Measurements from ENCODE around the gene CLEC16A. TPM values are rescaled to one million over a fixed set of nuclear protein-coding genes. Genes with fewer than 3 reads are reported as not detected.

CLEC16A gene
- total and polyA plus RNA-seq, 9 of the 15 experiments (the other 6 are each of a cell fraction or from before 2014, with no cell fraction given) = 1.00 to 22.3 (median 10.0) TPM

- no peak for TF ChIP-seq ZNF318 (IDR thresholded peaks at IDR 0.05; ENCODE audit: borderline replicate concordance in 1 of 2, low read depth in 1 of 2)
- TF ChIP-seq ZFP91 (CRISPR knock-in tag; IDR thresholded peaks at IDR 0.05) = no peak
- no peak for TF ChIP-seq YY1 (IDR thresholded peaks at IDR 0.05; ENCODE audit: borderline replicate concordance in 1 of 3, control insufficient read depth in 1 of 3, extremely low read depth in 1 of 3, insufficient read depth in 3 of 3, insufficient read length in 1 of 3, insufficient replicate concordance in 2 of 3, low read depth in 1 of 3, low read length in 2 of 3)
- peak; percentile 70; the same call in 1 of the 2 replicates for TF ChIP-seq MTA1 (IDR thresholded peaks at IDR 0.05; ENCODE audit: borderline replicate concordance)
- TF ChIP-seq THAP7 (CRISPR knock-in tag; IDR thresholded peaks at IDR 0.05) = no peak
- TF ChIP-seq DACH1 (IDR thresholded peaks at IDR 0.05; ENCODE audit: partially characterized antibody) = peak; percentile 42
- no peak for TF ChIP-seq POU5F1 (IDR thresholded peaks at IDR 0.05; ENCODE audit: borderline replicate concordance, low read depth, low read length, partially characterized antibody)
- TF ChIP-seq RFX5 (IDR thresholded peaks at IDR 0.05; ENCODE audit: low read depth, low read length) = no peak
- peak; percentile 29; the same call in 1 of the 2 replicates for TF ChIP-seq NFIC (IDR thresholded peaks at IDR 0.05)
- TF ChIP-seq FUS (optimal IDR thresholded peaks at IDR 0.05; ENCODE audit: low read depth, low read length) = no peak
- no peak for TF ChIP-seq ZNF76 (CRISPR knock-in tag; IDR thresholded peaks at IDR 0.05; ENCODE audit: borderline replicate concordance)
- no peak for TF ChIP-seq POLR2AphosphoS2 (IDR thresholded peaks at IDR 0.05; ENCODE audit: low read length)
- TF ChIP-seq ZFP30 (CRISPR knock-in tag; IDR thresholded peaks at IDR 0.05; ENCODE audit: borderline replicate concordance) = no peak
- TF ChIP-seq ESRRA (IDR thresholded peaks at IDR 0.05; ENCODE audit: borderline replicate concordance, low read depth) = peak; percentile 62; the same call in 1 of the 2 replicates
- TF ChIP-seq FOXK2 (conservative IDR thresholded peaks at IDR 0.05 in 1 of 2, IDR thresholded peaks at IDR 0.05 in 1 of 2; ENCODE audit: low read depth in 2 of 2) = peak in 1 of 2 experiments; percentile 21; a peak in 1 of 4 replicates
- no peak for TF ChIP-seq TCFL5 (CRISPR knock-in tag; conservative IDR thresholded peaks at IDR 0.05)
- TF ChIP-seq ZNF766 (CRISPR knock-in tag; conservative IDR thresholded peaks at IDR 0.05) = no peak
Observed at GRCh38 chr16:11160676-11161115, 216.3 kb downstream of the CLEC16A start (continued).

All from K562 (cell line).